Stimulated activated CD8-positive, alpha-beta memory T cell treated with anti-CD3 and anti-CD28 coated beads, Interleukin-12 subunit alpha, Interleukin-12 subunit beta, amount 100 ng/mL, for 24 hours (primary cell): ENCODE results near the gene YES1.
"Not testable (repeated sequence)": the region's sequence is repeated elsewhere in the genome, so short reads cannot be mapped to it uniquely, and the experiment has no call there.

ENCODE experiments used
- DNase-seq: peaks from one replicate; pipeline ENCODE4 v3.0.0-alpha.2; 2020; ENCODE audit errors: extremely low read depth

YES1 gene

GRCh38 chr18:784470-785172, 27.4 kb downstream of the YES1 start:
- no peak for DNase-seq

GRCh38 chr18:778194-778927, 33.7 kb downstream of the YES1 start:
- DNase-seq: no peak

GRCh38 chr18:777021-777420, 35.0 kb downstream of the YES1 start:
- no peak for DNase-seq

DNA sequence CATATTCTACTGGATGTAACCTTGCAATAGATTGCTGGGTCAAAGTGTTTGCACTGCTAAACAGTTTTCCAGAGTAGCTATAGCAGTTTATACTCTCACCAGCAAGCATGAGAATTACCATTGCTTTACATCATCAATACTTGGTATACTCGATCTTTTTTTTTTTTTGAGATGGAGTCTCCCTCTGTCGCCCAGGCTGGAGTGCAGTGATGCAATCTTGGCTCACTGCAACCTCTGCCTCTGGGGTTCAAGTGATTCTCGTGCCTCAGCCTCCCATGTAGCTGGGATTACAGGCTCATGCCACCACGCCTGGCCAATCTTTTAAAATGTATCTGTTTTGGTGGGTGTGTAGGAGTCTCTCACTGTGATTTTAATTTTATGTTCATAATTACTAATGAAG, 36.0 kb downstream of the YES1 start:
- not testable (repeated sequence) for DNase-seq

DNA sequence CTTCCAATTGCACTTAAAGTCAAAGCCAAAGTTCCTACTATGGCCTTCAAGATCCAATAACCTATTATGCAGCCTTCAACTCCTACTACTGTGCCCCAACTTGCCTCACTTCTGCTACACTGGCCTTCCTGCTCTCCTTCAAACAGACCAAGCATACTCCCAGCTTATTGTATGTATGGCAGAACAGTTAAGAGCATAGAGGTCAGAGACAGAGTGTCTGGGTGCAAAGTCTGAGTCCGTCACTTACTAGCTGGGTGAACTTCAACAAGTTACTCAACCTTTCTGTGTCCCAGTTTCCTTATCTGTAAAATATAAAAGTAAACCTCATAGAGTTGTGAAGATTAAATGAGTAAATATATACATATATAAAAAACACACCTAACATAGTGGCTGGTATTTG, 37.2 kb downstream of the YES1 start:
- DNase-seq: no peak

DNA sequence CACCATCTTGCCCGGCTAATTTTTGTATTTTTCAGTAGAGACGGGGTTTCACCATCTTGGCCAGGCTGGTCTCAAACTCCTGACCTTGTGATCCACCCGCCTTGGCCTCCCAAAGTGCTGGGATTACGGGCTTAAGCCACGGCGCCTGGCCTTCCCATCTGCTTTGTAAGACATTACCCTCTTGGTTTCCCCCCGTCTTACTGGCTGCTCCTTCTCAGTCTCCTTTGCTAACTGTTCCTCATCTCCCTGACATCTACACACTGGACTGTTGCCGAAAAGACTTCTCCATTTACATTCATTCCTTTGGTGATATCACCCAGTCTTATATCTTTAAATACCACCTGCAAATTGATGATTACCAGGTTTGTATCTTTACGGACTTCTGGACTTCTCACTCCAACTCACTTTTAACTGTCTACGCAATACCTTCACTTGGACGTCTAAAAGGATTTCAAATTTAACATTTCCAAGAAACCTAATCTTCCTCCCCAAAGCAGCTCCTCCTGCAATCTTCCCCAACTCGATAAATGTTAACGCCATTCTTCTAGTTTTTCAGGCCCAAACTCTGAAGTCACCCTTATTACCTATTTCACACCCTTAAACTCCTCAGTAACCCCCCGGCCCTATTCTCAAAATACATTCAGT, 37.9 kb downstream of the YES1 start:
- no peak for DNase-seq

DNA sequence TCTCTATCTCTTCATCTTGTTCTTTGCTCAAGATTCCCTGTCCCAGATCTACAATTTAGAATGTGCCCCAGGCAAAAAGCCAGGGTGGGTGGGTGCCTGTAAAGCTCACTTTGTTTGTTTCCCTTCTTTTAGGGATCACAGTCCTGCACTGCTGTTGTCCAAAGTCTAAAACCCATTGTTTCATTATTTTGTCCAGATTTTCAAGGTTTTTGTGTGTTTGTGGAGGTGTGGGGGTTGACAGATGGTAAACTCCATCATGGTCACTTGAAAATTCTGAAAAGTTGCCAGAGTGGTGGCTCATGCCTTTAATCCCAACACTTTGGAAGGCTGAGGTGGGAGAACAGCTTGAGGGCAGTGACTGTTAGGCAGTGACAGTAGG, 41.5 kb downstream of the YES1 start:
- no peak for DNase-seq

DNA sequence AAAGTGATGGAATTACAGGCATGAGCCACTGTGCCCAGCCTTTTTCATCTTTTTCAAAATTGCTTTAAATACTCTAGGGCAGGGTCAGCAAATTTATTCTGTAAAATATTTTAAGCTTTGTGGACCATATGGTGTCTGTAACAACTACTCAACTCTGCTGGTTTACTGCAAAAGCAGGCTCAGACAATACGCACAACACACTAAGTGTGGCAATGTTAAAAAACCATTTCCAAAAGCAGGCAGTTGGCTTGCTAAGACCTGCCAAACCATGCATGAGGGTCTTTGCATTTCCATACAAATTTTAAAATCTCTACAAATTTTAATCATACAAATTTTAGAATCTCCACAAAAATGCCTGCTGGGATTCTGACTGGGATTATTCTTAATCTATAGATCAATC, 44.1 kb downstream of the YES1 start:
- no peak for DNase-seq

- DNase-seq: no peak
These were observed 44.8 kb downstream of the YES1 start for GRCh38 chr18:767084-767882.

DNA sequence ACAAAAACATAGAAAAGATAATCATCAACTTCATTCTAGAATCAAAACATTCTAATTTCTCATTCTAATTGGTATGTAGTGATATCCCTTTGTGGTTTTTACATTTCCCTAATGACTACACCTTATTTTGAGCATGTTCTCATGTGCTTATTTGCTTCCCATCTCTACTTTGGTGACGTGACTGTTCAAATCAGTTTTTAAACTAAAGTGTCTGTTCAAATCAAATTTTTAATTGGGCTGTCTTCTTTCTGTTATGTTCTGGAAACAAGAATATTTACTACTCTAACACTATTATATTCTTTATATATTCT, 45.5 kb downstream of the YES1 start:
- DNase-seq: no peak

DNA sequence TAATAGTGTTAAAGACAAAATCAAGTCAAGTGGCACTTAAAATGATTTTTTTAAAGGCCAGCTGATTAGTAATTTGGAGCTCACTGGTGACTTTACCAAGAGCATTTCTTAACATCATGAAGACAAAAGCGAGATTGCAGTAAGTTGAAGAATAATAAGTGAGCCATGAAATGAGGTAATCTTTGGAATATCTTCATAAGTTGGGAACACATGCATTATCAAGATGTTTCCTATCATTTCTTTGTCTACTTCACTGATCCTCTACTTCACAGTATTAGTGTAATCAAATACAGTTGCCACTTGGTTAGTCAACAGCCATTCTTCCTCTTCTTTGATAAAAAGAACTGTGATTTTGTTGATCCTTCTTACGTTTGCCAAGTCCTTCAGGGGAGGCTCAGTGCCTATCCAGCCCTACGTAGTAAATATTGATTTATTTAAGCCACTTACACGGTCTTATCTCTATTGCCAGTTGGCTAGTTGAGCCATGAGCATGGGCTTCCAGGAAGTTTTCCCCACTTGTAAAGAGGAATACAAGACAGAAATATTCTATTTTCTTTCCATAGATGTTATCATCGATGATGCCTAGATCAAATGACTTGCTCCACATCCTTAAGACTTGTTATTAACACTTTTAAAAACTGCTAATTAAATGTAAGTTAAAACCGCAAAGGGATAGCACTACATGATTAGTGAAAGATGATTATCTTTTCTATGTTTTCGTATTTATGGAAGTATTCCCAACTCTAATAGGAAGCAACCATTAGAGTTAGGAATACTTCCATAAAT, 46.1 kb downstream of the YES1 start:
- DNase-seq: no peak

DNA sequence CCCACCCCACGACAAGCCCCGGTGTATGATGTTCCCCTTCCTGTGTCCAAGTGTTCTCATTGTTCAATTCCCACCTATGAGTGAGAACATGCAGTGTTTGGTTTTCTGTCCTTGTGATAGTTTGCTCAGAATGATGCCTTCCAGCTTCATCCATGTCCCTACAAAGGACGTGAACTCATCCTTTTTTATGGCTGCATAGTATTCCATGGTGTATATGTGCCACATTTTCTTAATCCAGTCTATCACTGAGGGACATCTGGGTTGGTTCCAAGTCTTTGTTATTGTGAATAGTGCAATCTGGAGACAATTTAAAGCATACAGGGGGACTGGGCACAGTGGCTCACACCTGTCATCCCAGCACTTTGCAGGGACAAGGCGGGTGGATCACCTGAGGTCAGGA, 52.2 kb downstream of the YES1 start:
- DNase-seq: not testable (repeated sequence)

- no peak for DNase-seq
These were observed 56.5 kb downstream of the YES1 start for GRCh38 chr18:755506-755905.

GRCh38 chr18:754656-755055, 57.4 kb downstream of the YES1 start:
- DNase-seq: no peak

DNA sequence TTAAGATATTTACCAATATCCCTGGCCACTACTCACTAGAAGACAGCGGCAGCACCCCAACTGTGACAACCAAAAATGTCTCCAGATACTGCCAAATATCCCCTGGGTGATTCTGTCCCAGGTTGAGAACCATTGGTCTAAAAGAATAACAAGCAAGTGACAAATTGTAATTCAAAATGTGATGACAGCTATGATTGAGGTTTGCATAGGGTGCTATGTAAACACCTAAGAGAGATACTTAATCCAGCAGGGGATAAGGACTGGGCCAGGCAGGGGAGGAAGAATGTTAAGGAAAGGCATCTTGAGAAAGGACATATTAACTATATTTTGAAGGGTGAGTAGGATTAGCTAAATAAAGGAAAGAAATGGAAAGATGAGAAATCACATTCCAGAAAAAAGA, 61.6 kb downstream of the YES1 start:
- DNase-seq: no peak

DNA sequence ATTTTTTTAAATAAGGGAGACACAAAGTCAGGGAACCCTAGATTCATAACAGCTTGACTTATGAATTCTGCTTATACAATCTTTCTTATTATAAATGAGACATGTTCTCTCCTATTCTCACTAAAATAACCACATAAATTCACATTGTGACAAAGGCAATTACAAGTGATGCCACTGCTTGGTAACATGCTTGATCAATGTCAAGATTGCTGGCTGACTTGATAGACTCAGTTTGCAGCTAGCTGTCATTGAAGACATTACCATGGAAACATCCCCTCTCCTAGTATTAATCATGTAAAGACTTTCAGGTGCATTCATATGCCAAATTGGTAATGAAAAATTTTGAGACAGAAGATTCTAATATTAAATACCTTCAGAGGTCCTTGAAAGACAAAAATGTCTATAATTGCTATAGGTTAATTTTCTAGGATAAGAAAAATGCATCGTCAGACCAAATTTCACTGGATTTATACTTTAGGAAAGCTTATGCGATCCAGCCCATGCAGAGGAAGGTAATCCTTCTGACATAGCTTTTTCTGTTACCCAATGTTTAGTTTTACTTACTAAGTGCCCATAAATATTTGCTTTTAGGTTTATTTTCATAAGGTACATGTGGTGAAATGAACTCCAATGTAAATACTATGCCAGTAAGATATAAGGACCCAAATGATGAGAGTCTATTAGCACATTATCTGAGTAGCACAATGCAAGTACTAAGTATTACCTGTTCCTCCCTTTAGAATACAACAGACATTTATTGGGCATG, 67.0 kb downstream of the YES1 start:
- no peak for DNase-seq

- no peak for DNase-seq
These were observed 70.0 kb downstream of the YES1 start for GRCh38 chr18:741931-742512.

DNA sequence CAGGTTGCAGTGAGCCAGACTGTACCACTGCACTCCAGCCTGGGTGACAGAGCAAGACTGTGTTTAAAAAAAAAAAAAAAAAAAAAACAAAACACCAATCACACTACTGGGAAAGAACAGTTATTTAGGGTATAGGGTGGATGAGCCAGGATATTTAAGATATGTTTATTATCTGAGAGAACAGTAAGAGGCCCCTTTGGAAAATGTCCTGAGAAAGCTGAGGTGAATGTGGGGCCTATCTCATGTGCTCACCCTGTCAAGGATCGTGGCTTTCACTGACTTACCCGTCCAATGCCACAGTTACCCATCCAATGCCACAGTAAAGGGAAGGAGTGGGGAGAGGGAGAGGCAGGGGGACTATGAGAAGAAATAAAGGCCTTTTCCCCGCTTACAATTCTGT, 79.7 kb downstream of the YES1 start:
- no peak for DNase-seq

DNA sequence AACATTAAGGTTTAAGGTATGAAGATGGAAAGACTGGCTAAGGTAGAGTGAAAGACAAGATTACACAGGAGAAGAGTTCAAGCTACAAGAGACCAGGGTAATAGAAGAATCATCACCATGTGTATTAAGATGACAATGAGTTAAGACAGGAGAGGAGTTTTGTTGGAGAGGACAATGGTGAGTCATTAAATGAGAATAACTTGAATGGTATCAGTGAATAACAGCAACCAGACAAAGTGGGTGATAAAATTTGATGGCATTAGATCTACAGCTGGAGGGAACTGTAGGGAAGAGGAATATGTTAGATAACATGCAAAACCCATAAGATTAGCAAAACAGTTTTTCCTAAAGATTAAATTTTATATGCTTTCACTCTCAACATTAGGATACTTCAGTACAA, 80.9 kb downstream of the YES1 start:
- DNase-seq: no peak

DNA sequence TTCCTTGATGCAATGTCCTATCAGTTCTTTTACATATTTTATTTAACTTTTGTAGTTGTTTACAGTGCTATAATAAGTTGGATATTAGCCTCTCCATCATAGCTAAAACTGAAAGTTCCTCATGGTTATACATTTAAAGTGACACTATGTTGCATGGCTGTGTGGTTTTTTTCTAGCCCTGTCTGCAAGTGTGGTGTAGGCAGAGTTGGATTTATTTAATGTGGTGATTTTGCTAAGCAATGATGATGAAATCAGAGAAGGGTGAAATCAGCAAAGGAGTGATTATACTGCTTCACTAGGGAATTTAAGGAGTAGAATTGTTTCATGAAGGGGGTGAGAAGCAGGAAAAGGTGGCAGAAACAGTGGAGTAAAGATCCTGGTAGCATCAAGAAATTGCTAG, 81.3 kb downstream of the YES1 start:
- no peak for DNase-seq

DNA sequence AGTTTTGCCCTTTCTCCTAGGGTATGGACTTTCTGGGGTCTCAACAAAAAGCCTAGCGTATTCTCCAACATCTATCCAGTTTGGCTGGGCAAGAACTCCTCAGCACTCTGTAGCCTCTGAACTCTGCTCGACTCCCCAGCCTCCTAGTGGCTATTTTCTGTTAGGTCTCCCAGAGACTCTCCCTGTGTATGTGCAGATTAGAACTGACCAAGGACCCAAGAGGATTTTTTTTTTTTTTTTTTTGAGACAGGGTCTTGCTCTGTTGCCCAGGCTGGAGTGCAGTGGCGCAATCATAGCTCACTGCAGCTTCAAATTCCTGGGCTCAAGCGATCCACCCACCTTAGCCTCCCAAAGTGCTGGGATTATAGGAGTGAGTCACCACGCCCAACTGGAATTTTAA, 81.9 kb downstream of the YES1 start:
- not testable (repeated sequence) for DNase-seq
